A549 (cell line): ENCODE measurements around the gene TAF4B. TPM values are rescaled to one million over a fixed set of nuclear protein-coding genes. Genes with fewer than 3 reads are reported as not detected.
"Not testable (repeated sequence)": the region's sequence is repeated elsewhere in the genome, so short reads cannot be mapped to it uniquely, and the experiment has no call there.

Experiments
- ATAC-seq, 2 experiments: fragments of 200-7000 bp in 1 of 2; fragments of >200 bp in 1 of 2; cut with Nextera tagmentation in 1 of 2; cut with Tn5 transposase in 1 of 2; 3 replicates each; pipeline versions ENCODE4 v1.8.0 to v1.9.1; 2018 to 2020; ENCODE audit warnings: mild to moderate bottlenecking in 1 of 2, moderate library complexity in 1 of 2
- CTCF ChIA-PET: fragments of 300-600 bp; sonication (Branson Sonifier 250); formaldehyde crosslinking; extraction: SDS; loops from one replicate; lab custom pipeline; 2021; ENCODE audit warnings: antibody characterized with exemption, inconsistent platforms; lab: Yijun Ruan, JAX
- POLR2A ChIA-PET: fragments of 350-600 bp; formaldehyde crosslinking; extraction: SDS; loops from one replicate; lab custom pipeline; 2021; ENCODE audit warnings: antibody characterized with exemption, inconsistent platforms; lab: Yijun Ruan, JAX
- DNase-seq, 2 experiments: peaks; one replicate each; pipeline versions ENCODE4 v3.0.0 to v3.0.0-alpha.2; 2011 to 2016; ENCODE audit warnings: low read depth in 1 of 2, low spot score in 1 of 2
- FAIRE-seq: peaks from 2 replicates; lab custom pipeline; 2011; peaks lifted over from hg19 to GRCh38; lab: Jason Lieb, UNC
- H3K27ac ChIP-seq, 2 experiments: fragments of >200 bp; sonication (Bioruptor Twin); formaldehyde crosslinking; 3 replicates each; pipeline ENCODE4 v1.5.1; 2016 to 2017
- H3K4me1 ChIP-seq: fragments of >200 bp; sonication (Bioruptor Twin); formaldehyde crosslinking; 3 replicates; pipeline ENCODE4 v1.6.1; 2016
- H3K4me2 ChIP-seq: fragments of >200 bp; sonication (Bioruptor Twin); formaldehyde crosslinking; 3 replicates; pipeline ENCODE4 v1.6.1; 2016
- H3K4me3 ChIP-seq: fragments of >200 bp; sonication (Bioruptor Twin); formaldehyde crosslinking; 3 replicates; pipeline ENCODE4 v1.5.1; 2016
- H3K9me3 ChIP-seq: fragments of >200 bp; sonication (Bioruptor Twin); formaldehyde crosslinking; 3 replicates; pipeline ENCODE4 v1.6.1; 2016
- CTCF ChIP-seq: fragments of >200 bp; sonication (Bioruptor Twin); formaldehyde crosslinking; IDR thresholded peaks from 3 replicates; pipeline ENCODE4 v1.5.1; 2016
- ELK1 ChIP-seq: fragments of 150-350 bp; IDR thresholded peaks from 2 replicates; pipeline ENCODE4 v1.6.1; 2014; ENCODE audit warnings: low read depth, mild to moderate bottlenecking, low read length
- FOSB ChIP-seq: fragments of 250-450 bp; sonication (Bioruptor Pico); IDR thresholded peaks from 2 replicates; pipeline ENCODE4 v1.5.0; 2020; ENCODE audit warnings: mild to moderate bottlenecking, moderate library complexity
- GATA3 ChIP-seq: IDR thresholded peaks from 2 replicates; pipeline ENCODE4 v1.6.1; 2012; ENCODE audit warnings: borderline replicate concordance
- HDAC2 ChIP-seq: fragments of 200-600 bp; sonication (generic); IDR thresholded peaks from 2 replicates; pipeline ENCODE4 v1.6.1; 2016
- HEYL ChIP-seq: fragments of 250-450 bp; sonication (Bioruptor Pico); IDR thresholded peaks from 2 replicates; pipeline ENCODE4 v1.8.0; 2021; ENCODE audit warnings: mild to moderate bottlenecking, moderate library complexity
- JUN ChIP-seq, 2 experiments: fragments of >200 bp; sonication (Bioruptor Twin); formaldehyde crosslinking; IDR thresholded peaks; 2 replicates in 1 of 2; 3 replicates in 1 of 2; pipeline ENCODE4 v1.6.1; 2016 to 2017
- MAFK ChIP-seq: fragments of 450-650 bp; IDR thresholded peaks from 2 replicates; pipeline ENCODE4 v1.6.1; 2014; ENCODE audit not compliant: partially characterized antibody
- MAX ChIP-seq: IDR thresholded peaks from 2 replicates; pipeline ENCODE4 v1.6.1; 2012
- NFE2L2 ChIP-seq: fragments of 150-350 bp; conservative IDR thresholded peaks from 2 replicates; pipeline ENCODE4 v1.6.1; 2014; ENCODE audit warnings: low read length
- NPAS2 ChIP-seq: fragments of 250-450 bp; sonication (Bioruptor Pico); IDR thresholded peaks from 2 replicates; pipeline ENCODE4 v1.8.0; 2022; ENCODE audit warnings: mild to moderate bottlenecking, moderate library complexity, borderline replicate concordance
- RAD21 ChIP-seq, 2 experiments: fragments of >200 bp in 1 of 2; sonication (Bioruptor Twin) in 1 of 2; formaldehyde crosslinking in 1 of 2; IDR thresholded peaks in 1 of 2; conservative IDR thresholded peaks in 1 of 2; 2 replicates in 1 of 2; 3 replicates in 1 of 2; pipeline ENCODE4 v1.6.1; 2012 to 2018; ENCODE audit warnings: inconsistent platforms in 1 of 2
- RFX5 ChIP-seq: fragments of 450-650 bp; IDR thresholded peaks from 2 replicates; pipeline ENCODE4 v1.7.1; 2014; ENCODE audit warnings: antibody characterized with exemption, mild to moderate bottlenecking, moderate library complexity
- RNF2 ChIP-seq: fragments of 200-600 bp; sonication (generic); IDR thresholded peaks from 2 replicates; pipeline ENCODE4 v1.6.1; 2016; ENCODE audit warnings: low read depth, mild to moderate bottlenecking, antibody characterized with exemption, moderate library complexity, borderline replicate concordance
- SMC3 ChIP-seq: fragments of >200 bp; sonication (Bioruptor Twin); formaldehyde crosslinking; IDR thresholded peaks from 3 replicates; pipeline ENCODE4 v1.6.1; 2018; ENCODE audit warnings: inconsistent platforms
- SREBF2 ChIP-seq: fragments of 450-650 bp; IDR thresholded peaks from 2 replicates; pipeline ENCODE4 v1.6.1; 2014; ENCODE audit warnings: mild to moderate bottlenecking, moderate library complexity
- ZC3H11A ChIP-seq: fragments of 450-650 bp; IDR thresholded peaks from 2 replicates; pipeline ENCODE4 v1.6.1; 2014; ENCODE audit warnings: antibody characterized with exemption, mild to moderate bottlenecking
- ZFP36 ChIP-seq: fragments of 450-650 bp; IDR thresholded peaks from 2 replicates; pipeline ENCODE4 v1.6.1; 2014; ENCODE audit warnings: borderline replicate concordance; ENCODE audit not compliant: partially characterized antibody
- WGBS: methylation state at CpG from one replicate; pipeline ENCODE4 v1.1.6; 2017; ENCODE audit errors: missing lambda C conversion rate; 5-methylcytosine and 5-hydroxymethylcytosine counted together
- polyA plus RNA-seq, 4 experiments: library from polyadenylated mRNA; depleted of rRNA in 3 of 4; stranded (reverse); fragments of >200 nt; fragmentation: RNase III in 1 of 4; extraction: RNeasy Plus Mini Kit Qiagen cat#74134 plus additional on column Dnase treatment in 1 of 4; gene quantifications; 2 replicates in 3 of 4; 3 replicates in 1 of 4; pipeline ENCODE4 v1.2.3, GENCODE V29; 2011 to 2017
- TF ChIP-seq, protein P1 (sequence below): fragments of >200 bp; sonication (Bioruptor Twin); formaldehyde crosslinking; IDR thresholded peaks from 3 replicates; pipeline ENCODE4 v1.6.1; 2016
- TF ChIP-seq, protein P2 (sequence below): IDR thresholded peaks from 2 replicates; pipeline ENCODE4 v1.6.1; 2012
- TF ChIP-seq, protein P3 (sequence below): fragments of >200 bp; sonication (Bioruptor Twin); formaldehyde crosslinking; IDR thresholded peaks from 2 replicates; pipeline ENCODE4 v1.6.1; 2016

Gene TAF4B
- polyA plus RNA-seq, 2 of the 4 experiments (the other 2 are of a cell fraction): 2.5 to 5.6 TPM

- DNase-seq: no peak
- WGBS: 97% methylated on average over 1 of the region's 1 CpG
- Histone ChIP-seq H3K9me3 (no peaks in the 10 kb centered on the region), H3K27ac (no peak overlapping the region), H3K4me2 (no peak overlapping the region), H3K4me1 (no peaks in the 10 kb centered on the region), H3K4me3 (no peak overlapping the region)
- ChIA-PET POLR2A (no interaction called here), CTCF (no interaction called here)
- no peak for FAIRE-seq
- peak; percentile 88 for TF ChIP-seq MAFK
- TF ChIP-seq RAD21 (conservative IDR thresholded peaks at IDR 0.05 in 1 of 2, IDR thresholded peaks at IDR 0.05 in 1 of 2): no peak
- no peak for ATAC-seq
These were observed 149.9 kb downstream of the TAF4B start for GRCh38 chr18:26376105-26376504.

DNA sequence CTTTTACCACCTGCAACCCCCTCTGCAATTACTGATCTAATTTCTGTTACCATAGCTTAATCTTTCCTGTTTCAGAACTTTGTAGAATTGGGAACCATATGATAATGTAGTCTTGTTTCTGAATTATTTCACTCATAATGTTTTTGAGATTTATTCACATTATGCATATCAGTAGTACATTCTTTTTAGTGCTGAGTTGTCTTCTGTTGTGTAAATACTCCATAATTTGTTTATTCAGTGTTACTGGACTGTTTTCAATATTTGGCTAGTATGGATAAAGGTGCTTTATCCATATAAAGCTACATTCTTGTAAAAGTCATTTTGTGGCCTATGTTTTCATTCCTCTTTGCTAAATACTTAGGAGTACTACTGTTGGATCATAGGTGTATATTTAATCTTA lies 152.5 kb downstream of the TAF4B start:
- Histone ChIP-seq H3K27ac (no peak overlapping the region), H3K4me2 (no peak overlapping the region), H3K9me3 (no peaks in the 10 kb centered on the region), H3K4me1 (no peaks in the 10 kb centered on the region), H3K4me3 (no peak overlapping the region)
- POLR2A ChIA-PET: no interaction called here
- ATAC-seq: no peak
- CTCF ChIA-PET: interaction anchor here (1.0 kb wide), 1 partner anchor 72 kb away, joined by 4 read pairs; no protein-coding TSS in a partner anchor
- FAIRE-seq: no peak
- TF ChIP-seq, protein P1, sequence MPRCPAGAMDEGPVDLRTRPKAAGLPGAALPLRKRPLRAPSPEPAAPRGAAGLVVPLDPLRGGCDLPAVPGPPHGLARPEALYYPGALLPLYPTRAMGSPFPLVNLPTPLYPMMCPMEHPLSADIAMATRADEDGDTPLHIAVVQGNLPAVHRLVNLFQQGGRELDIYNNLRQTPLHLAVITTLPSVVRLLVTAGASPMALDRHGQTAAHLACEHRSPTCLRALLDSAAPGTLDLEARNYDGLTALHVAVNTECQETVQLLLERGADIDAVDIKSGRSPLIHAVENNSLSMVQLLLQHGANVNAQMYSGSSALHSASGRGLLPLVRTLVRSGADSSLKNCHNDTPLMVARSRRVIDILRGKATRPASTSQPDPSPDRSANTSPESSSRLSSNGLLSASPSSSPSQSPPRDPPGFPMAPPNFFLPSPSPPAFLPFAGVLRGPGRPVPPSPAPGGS: no peak
- TF ChIP-seq NFE2L2 (no peak), MAX (no peak), HEYL (CRISPR knock-in tag) (no peak), SREBF2 (no peak), JUN (IDR thresholded peaks at IDR 0.05) (no peak), ZFP36 (no peak)
- no peak for DNase-seq

DNA sequence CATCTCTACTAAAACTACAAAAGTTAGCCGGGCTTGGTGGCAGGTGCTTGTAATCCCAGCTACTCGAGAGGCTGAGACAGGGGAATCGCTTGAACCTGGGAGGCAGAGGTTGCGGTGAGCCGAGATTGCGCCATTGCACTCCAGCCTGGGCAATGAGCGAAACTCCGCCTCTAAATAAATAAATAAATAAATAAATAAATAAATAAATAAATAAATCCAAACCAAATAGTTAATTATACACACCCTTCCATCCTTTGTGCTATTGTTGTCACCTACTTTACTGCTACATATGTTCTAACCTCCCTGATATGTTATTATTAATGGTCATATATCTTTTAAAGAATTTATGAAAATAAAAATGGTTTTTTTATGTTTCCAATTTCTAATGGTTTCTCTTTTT lies 155.3 kb downstream of the TAF4B start:
- DNase-seq, H3K4me3 ChIP-seq, H3K27ac ChIP-seq, POLR2A ChIA-PET, FAIRE-seq, H3K9me3 ChIP-seq, ATAC-seq, H3K4me2 ChIP-seq: not testable (repeated sequence)
- TF ChIP-seq ZC3H11A: peak; percentile 95
- peaks cover 15% of the 10 kb centered on the region for H3K4me1 ChIP-seq
- CTCF ChIA-PET: interaction anchor here (1.1 to 1.3 kb wide), 2 partner anchors 101 to 166 kb away, joined by 3 to 5 read pairs; partner anchors contain the start of gene KCTD1
- 95% methylated on average over 8 of the region's 8 CpGs for WGBS

GRCh38 chr18:26383454-26384270 lies 157.4 kb downstream of the TAF4B start:
- POLR2A ChIA-PET: interaction anchor here (1.2 kb wide), 1 partner anchor 192 kb away, joined by 3 read pairs; no protein-coding TSS in a partner anchor
- FAIRE-seq (peak; percentile 61), DNase-seq (peak; percentile 19 to 63), ATAC-seq (peak; percentile 64 to 82; a peak in 4 of 6 replicates)
- H3K4me3 ChIP-seq: no peak overlapping the region
- H3K4me2 ChIP-seq: no peak overlapping the region
- peaks cover 20% of the 10 kb centered on the region for H3K4me1 ChIP-seq
- H3K27ac ChIP-seq: peak overlapping the region; percentile 34 to 78; a peak in 4 of 6 replicates
- CTCF ChIA-PET: interaction anchor here (0.5 to 2.7 kb wide), 36 partner anchors 9 to 622 kb away, joined by 3 to 15 read pairs (median 4); partner anchors contain the start of gene KCTD1
- 25% methylated on average over 2 of the region's 2 CpGs for WGBS
- TF ChIP-seq RAD21 (conservative IDR thresholded peaks at IDR 0.05 in 1 of 2, IDR thresholded peaks at IDR 0.05 in 1 of 2): peak; percentile 49 to 61
- no peak for TF ChIP-seq FOSB (CRISPR knock-in tag)
- no peak for TF ChIP-seq MAX
- peak; percentile 66 for TF ChIP-seq CTCF
- no peak for TF ChIP-seq RFX5
- no peak for TF ChIP-seq GATA3
- TF ChIP-seq NPAS2 (CRISPR knock-in tag): no peak
- TF ChIP-seq SREBF2: no peak
- TF ChIP-seq, protein P2, sequence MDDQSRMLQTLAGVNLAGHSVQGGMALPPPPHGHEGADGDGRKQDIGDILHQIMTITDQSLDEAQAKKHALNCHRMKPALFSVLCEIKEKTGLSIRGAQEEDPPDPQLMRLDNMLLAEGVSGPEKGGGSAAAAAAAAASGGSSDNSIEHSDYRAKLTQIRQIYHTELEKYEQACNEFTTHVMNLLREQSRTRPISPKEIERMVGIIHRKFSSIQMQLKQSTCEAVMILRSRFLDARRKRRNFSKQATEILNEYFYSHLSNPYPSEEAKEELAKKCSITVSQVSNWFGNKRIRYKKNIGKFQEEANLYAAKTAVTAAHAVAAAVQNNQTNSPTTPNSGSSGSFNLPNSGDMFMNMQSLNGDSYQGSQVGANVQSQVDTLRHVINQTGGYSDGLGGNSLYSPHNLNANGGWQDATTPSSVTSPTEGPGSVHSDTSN: no peak
- no peak for TF ChIP-seq RNF2
- TF ChIP-seq HDAC2: no peak
- TF ChIP-seq, protein P3, sequence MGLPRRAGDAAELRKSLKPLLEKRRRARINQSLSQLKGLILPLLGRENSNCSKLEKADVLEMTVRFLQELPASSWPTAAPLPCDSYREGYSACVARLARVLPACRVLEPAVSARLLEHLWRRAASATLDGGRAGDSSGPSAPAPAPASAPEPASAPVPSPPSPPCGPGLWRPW: no peak
- peak; percentile 59; the same call in 2 of the 3 replicates for TF ChIP-seq SMC3
- no peak for TF ChIP-seq ELK1
- no peaks in the 10 kb centered on the region for H3K9me3 ChIP-seq
